BJ (cell line): Measurements from ENCODE around the gene CD99L2. TPM values are rescaled to one million over a fixed set of nuclear protein-coding genes. Genes with fewer than 3 reads are reported as not detected.

Source experiments
- CTCF ChIA-PET: fragments of 350-600 bp; formaldehyde crosslinking; extraction: SDS; loops from one replicate; lab custom pipeline; 2021; ENCODE audit warnings: antibody characterized with exemption, inconsistent platforms; lab: Yijun Ruan, JAX
- POLR2A ChIA-PET: fragments of 300-600 bp; sonication (Branson Sonifier 250); formaldehyde crosslinking; extraction: SDS; loops from one replicate; lab custom pipeline; 2021; ENCODE audit warnings: antibody characterized with exemption; lab: Charles Lee
- DNase-seq: peaks from one replicate; pipeline ENCODE4 v3.0.0-alpha.2; 2011; ENCODE audit warnings: low read depth
- H3K27me3 ChIP-seq: 2 replicates; pipeline ENCODE4 v1.6.0; 2011; ENCODE audit warnings: low read length; ENCODE audit not compliant: control insufficient read depth, insufficient read depth
- H3K36me3 ChIP-seq: 2 replicates; pipeline ENCODE4 v1.5.1; 2011; ENCODE audit warnings: low read length; ENCODE audit not compliant: control insufficient read depth, insufficient read depth
- H3K4me3 ChIP-seq: 2 replicates; pipeline ENCODE4 v1.5.1; 2011; ENCODE audit warnings: low read depth, mild to moderate bottlenecking, control low read depth, low read length
- polyA plus RNA-seq: library from polyadenylated mRNA; depleted of rRNA; stranded (reverse); fragments of >200 nt; gene quantifications from 2 replicates; pipeline ENCODE4 v1.2.3, GENCODE V29; 2011
- TF ChIP-seq, protein P1 (sequence below): IDR thresholded peaks from 2 replicates; pipeline ENCODE4 v1.5.1; 2011; ENCODE audit warnings: low read depth, mild to moderate bottlenecking, control low read depth, inconsistent platforms, low read length, moderate library complexity; ENCODE audit not compliant: insufficient read depth

Gene CD99L2
- polyA plus RNA-seq, 1 experiment = 92.2 TPM

DNA sequence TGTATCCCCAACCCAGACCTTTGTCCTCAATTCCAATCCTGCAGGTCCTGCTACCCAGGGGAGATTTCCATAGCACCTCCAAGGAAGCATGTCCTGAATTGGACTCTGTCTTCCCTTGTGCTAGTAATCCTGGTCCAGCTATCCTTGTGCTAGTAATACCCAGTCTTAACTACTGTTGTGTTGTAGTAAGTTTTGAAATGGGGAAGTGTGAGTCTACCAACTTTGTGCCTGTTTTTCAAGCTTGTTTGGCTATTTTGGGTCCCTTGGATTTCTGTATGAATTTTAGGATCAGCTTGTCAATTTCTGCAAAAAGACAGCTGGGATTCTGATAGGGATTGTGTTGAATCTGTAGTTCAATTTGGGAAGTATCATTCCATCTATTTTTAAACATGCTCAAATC, 51.4 kb downstream of the CD99L2 start:
- TF ChIP-seq, protein P1, sequence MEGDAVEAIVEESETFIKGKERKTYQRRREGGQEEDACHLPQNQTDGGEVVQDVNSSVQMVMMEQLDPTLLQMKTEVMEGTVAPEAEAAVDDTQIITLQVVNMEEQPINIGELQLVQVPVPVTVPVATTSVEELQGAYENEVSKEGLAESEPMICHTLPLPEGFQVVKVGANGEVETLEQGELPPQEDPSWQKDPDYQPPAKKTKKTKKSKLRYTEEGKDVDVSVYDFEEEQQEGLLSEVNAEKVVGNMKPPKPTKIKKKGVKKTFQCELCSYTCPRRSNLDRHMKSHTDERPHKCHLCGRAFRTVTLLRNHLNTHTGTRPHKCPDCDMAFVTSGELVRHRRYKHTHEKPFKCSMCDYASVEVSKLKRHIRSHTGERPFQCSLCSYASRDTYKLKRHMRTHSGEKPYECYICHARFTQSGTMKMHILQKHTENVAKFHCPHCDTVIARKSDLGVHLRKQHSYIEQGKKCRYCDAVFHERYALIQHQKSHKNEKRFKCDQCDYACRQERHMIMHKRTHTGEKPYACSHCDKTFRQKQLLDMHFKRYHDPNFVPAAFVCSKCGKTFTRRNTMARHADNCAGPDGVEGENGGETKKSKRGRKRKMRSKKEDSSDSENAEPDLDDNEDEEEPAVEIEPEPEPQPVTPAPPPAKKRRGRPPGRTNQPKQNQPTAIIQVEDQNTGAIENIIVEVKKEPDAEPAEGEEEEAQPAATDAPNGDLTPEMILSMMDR = no peak
- no peaks in the 10 kb centered on the region for H3K36me3 ChIP-seq
- no peaks in the 10 kb centered on the region for H3K27me3 ChIP-seq
- no peak for DNase-seq
- ChIA-PET POLR2A (no interaction called here), CTCF (no interaction called here)
- H3K4me3 ChIP-seq = no peak overlapping the region

DNA sequence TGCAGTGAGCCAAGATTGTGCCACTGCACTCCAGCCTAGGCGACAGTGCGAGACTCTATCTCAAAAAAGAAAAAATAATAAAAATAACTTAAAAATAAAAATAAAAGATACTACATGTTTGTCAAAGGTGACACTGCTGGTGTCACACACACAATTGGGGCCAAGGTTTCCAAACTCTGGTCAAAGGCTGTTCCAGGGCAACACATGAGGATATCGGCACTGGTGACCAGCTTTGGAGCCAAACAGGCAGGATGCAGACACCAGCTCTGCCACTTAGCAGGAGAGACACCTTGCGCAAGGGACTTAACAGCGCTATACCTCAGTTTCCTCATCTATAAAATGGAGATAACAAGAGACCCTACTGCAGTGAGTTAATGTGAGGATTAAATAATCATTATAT, 52.3 kb downstream of the CD99L2 start:
- Histone ChIP-seq H3K36me3 (no peaks in the 10 kb centered on the region), H3K4me3 (no peak overlapping the region), H3K27me3 (no peaks in the 10 kb centered on the region)
- ChIA-PET POLR2A (no interaction called here), CTCF (no interaction called here)
- DNase-seq = no peak
- TF ChIP-seq, protein P1 = no peak

DNA sequence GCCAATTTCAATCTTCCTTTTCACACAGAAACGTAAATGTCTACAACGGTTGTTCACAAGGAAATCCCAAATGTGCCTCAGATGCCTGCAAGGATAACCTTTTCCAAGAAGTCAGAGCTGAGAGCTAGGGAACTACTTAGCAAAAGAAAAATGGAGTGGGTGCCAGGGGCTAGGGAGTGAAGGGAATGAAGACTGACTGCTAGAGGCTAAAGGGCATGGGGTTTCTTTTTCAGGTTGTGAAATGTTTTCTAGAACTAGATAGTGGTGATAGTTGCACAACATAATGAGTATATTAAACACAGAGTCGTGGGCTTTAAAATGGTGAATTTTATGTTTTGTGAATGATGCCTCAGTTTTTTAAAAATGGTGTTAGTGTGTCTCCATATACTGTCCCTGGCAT, 53.4 kb downstream of the CD99L2 start:
- CTCF ChIA-PET = no interaction called here
- H3K27me3 ChIP-seq = no peaks in the 10 kb centered on the region
- POLR2A ChIA-PET = no interaction called here

DNA sequence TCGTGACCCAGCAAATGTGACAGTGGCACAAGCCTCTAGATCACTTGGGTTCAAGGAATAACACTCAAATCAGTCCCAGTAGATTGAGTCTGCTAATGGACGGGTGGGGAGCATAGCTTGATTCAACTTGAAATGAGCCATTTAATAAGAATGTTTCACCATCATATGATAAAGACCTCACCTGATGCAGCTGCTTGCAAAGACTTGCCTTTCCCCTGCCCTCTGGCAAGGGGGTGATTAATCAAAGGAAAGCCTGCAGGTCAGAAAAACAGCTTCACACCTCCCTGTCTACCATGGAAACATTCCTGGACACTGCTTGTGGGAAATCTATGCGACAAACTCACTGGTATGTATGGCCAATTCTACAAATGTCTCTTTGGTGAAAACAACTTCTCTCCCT, 54.5 kb downstream of the CD99L2 start:
- H3K27me3 ChIP-seq = no peaks in the 10 kb centered on the region
- TF ChIP-seq, protein P1 = no peak
- ChIA-PET POLR2A (no interaction called here), CTCF (no interaction called here)
- no peaks in the 10 kb centered on the region for H3K36me3 ChIP-seq
- H3K4me3 ChIP-seq = no peak overlapping the region
- no peak for DNase-seq

More for the DNA sequence above, 53.4 kb downstream of the CD99L2 start:
- no peak overlapping the region for H3K4me3 ChIP-seq
- no peaks in the 10 kb centered on the region for H3K36me3 ChIP-seq
- TF ChIP-seq, protein P1 = no peak
- no peak for DNase-seq

DNA sequence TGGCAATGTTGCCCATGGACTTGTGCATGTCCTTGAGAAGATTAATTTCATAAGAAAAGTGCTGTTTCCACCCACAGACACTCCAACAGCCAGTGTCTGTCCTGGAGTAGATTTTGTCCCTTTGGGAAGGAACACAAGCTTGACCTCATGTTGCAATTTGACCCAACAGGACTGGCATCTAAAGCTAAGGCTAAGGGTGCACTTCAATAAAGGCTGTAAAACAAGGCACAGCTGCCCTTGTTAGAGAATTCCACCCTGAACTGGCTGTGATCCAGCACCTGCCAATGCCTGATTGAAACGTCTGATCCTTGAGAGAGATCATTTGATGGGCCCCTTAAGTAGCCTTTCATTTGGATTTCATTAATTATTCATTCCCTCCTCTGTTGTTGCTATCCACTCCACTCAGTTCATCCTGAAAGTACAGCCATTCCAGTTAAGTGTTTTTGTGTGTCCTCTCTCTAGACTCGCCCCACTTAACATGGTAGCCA, 56.2 kb downstream of the CD99L2 start:
- POLR2A ChIA-PET = no interaction called here
- no peaks in the 10 kb centered on the region for H3K27me3 ChIP-seq
- no peaks in the 10 kb centered on the region for H3K36me3 ChIP-seq
- DNase-seq = no peak
- TF ChIP-seq, protein P1 = no peak
- no peak overlapping the region for H3K4me3 ChIP-seq
- CTCF ChIA-PET = no interaction called here
